GM19395 (cell line): ENCODE measurements around the gene ZFP36.
A peak's percentile ranks its signal among the peaks of the same experiment; 100 is the strongest.

Experiments
- ATAC-seq: cut with Tn5 transposase; IDR thresholded peaks from one replicate; pipeline ENCODE4 v1.9.1; 2021; ENCODE audit warnings: mild to moderate bottlenecking, moderate library complexity; ENCODE audit not compliant: unreplicated experiment

ZFP36 gene

DNA sequence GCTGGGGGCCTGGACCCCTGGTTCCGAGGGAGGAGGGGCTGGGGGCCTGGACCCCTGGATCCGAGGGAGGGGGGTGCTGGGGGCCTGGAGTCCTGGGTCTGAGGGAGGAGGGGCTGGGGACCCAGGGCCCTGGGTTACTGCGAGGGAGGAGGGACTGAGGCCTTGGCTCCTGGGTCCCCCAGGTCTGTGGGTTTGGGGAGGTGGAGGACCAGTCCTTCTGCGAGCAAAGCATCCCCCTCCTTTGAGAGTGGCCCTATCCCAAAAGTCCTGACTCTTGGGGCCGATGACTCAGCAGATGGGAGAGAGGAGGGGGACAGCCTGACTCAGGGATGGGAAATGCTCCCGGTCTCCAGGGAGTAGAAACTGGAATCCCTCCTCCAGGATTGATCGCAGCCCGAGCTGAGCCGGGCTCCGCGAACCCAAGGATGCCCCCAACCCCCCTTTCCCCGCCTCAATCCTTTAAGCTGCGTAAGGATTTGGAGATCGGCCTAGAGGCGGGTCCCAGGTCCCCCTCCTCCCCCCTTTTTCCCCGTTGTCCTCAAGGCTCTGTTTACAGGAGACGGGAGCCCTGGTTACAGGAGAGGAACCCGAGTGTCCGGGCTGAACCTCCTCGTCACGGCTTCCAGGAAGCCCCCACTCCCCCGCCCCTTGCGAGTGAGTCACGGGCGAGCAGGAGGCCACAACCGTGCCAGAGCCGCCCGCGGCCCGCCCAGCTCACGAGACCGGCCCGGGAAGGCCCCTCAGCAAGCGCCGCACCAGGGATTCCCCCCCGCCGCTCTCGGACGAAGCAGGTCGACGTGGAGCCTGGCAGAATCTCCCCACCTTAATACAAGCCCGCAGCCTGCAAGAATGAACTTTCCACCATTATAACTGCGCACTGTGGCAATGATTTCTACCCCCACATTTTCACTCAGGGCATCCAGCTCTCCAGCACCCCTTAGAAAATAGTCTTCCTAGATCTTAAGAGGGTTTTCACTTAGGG, 3.0 kb upstream of the ZFP36 start:
- ATAC-seq, result peak; percentile 25

DNA sequence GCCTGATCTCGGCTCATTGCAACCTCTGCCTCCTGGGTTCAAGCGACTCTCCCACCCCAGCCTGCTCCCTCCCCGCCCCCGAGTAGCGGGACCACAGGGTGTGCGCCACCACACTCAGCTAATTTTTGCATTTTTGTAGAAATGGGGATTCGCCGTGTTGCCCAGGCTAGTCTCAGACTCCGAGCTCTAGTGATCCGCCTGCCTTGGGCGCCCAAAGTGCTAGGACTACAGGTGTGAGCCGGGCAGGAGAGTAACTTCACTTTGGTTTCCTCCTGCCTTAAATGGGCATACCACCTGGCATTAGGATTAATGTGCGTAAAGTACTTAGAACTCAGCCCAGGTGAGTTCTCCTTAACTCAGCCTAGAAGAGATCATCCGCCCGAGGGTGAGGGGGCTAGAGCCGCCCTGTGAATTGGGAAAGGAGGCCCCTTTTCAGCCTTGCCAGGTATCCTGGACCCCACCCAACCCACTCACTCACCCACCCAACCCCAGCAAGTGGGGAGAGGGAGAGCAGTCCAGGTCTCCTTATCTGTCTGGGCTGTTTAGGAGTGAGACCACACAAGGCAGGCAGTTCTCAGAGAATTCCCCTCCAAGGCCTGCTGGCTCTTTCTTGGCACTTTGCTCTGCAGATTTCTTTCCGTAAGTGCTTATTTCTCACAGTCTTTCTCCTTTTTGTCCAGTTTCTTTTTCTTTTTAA, 1.2 kb upstream of the ZFP36 start:
- ATAC-seq, result no peak

DNA sequence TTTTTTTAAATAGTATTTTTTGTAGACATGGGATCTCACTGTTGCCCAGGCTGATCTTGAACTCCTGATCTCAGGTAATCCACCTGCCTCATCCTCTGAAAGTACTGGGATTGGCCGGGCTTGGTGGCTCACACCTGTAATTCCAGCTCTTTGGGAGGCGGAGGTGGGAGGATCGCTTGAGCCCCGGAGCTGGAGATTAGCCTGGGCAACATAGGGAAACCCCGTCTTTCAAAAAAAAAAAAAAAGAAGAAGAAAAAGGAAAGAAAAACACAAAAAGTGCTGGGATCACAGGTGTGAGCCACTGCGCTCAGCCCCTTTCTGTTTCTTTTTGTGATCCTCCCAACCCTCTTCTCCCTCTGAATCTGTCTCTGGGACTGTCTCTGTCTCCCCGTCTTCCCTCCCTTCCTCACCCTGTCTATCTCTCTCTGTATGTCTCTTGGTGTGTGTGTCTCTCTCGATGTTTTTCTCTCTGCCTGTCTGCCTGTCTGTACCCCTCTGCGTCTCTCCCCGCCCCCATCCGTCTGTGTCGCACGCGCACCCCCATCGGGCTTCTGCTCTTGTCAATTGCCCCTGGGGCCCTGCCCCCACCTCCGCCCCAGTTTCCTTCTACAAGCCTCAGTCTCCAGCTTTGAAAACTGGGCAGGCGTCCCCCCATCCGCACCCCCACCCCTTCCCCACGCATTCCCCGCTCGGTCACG, 540 bp upstream of the ZFP36 start:
- ATAC-seq, result no peak

DNA sequence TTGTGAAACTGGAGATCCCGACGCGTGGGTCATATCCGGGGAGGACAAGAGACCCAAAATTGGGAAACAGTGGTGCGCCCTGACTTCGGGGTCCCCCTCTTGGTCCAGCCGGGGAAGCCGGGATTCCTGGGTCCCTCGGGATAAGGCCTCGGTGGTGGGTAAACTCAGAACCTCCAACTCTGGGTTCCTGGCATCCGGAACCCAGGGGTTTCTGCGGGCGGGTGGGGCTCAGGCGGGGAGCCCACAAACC, 688 bp downstream of the ZFP36 start:
- no peak for ATAC-seq

DNA sequence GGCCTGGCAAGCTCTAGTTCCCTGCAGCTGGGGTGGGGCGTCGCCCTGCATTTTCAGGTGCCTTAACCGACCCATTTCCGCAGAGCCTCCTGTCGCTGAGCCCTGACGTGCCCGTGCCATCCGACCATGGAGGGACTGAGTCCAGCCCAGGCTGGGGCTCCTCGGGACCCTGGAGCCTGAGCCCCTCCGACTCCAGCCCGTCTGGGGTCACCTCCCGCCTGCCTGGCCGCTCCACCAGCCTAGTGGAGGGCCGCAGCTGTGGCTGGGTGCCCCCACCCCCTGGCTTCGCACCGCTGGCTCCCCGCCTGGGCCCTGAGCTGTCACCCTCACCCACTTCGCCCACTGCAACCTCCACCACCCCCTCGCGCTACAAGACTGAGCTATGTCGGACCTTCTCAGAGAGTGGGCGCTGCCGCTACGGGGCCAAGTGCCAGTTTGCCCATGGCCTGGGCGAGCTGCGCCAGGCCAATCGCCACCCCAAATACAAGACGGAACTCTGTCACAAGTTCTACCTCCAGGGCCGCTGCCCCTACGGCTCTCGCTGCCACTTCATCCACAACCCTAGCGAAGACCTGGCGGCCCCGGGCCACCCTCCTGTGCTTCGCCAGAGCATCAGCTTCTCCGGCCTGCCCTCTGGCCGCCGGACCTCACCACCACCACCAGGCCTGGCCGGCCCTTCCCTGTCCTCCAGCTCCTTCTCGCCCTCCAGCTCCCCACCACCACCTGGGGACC, 1.2 kb downstream of the ZFP36 start:
- ATAC-seq, result no peak

DNA sequence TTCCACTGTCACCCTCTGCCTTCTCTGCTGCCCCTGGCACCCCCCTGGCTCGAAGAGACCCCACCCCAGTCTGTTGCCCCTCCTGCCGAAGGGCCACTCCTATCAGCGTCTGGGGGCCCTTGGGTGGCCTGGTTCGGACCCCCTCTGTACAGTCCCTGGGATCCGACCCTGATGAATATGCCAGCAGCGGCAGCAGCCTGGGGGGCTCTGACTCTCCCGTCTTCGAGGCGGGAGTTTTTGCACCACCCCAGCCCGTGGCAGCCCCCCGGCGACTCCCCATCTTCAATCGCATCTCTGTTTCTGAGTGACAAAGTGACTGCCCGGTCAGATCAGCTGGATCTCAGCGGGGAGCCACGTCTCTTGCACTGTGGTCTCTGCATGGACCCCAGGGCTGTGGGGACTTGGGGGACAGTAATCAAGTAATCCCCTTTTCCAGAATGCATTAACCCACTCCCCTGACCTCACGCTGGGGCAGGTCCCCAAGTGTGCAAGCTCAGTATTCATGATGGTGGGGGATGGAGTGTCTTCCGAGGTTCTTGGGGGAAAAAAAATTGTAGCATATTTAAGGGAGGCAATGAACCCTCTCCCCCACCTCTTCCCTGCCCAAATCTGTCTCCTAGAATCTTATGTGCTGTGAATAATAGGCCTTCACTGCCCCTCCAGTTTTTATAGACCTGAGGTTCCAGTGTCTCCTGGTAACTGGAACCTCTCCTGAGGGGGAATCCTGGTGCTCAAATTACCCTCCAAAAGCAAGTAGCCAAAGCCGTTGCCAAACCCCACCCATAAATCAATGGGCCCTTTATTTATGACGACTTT, 2.0 kb downstream of the ZFP36 start:
- ATAC-seq, result no peak

DNA sequence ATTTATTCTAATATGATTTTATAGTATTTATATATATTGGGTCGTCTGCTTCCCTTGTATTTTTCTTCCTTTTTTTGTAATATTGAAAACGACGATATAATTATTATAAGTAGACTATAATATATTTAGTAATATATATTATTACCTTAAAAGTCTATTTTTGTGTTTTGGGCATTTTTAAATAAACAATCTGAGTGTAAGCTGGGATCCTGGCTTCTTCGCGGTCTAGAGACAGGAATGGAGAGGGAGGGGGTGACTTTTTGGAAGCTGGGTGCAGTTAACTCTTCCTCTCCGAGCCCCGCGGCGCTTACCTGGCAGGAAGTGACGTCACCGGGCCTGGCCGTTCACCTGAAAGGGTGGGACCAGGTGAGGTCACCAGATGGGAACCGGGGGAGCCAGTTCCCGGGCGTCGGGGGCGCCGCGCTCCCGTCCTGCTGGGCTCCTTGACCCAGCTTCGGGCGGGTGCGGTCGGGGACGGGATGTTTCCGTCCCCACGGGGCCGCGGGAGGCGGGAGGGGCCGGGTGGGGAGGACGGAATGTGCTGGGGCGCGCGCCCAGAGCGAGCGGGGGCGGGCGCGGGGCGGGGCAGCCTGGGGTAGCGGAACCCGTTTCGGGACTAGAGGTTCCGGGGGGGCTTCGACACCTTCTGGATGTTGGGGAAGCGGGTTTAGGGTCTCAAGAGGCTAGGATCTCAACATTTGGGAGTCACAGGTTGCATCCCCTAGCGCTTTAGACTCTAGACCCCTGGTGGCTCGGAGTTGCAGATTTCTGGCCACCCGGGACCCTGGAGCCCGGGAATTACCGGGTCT, 2.8 kb downstream of the ZFP36 start:
- no peak for ATAC-seq

DNA sequence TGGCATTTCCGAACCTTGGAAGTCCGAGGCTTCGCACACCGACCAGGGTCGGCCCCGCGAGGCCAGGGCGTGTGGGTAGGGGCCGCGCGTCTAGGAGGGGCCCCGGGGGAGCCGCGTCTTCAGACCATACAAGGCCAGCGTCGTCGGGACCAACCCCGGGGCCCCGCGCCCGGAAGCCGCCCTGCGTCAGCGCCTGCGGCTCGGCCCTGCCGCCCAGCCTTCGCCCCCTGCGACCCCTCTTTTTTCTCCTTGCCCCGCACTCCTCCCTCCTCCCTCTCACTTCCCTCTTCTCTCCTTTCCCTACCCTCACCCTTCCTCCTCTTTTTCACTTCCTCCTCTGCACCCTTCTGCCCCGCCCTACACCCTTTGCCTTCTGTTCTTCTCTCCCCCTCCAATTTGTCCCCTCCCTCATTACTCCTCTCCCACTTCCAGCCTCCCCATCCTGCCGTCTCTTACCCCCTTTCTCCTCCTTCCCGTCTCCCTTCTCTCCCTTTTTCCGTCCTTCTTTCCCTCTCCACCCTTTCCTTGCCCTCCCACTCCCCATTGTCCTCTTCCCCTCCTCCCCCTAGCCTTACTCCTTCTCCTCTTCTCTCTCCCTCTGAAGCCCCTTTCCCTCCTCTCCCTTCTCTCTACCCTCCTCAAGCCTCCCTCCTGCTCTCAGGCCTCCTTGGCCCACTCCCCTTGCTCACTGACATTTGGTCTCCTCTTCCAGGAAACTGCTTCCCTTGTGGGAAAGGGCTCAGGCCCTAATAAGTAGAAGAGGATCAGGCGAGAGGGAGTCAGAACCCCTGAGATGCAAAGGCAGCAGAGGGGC, 3.6 kb downstream of the ZFP36 start:
- ATAC-seq, result no peak

DNA sequence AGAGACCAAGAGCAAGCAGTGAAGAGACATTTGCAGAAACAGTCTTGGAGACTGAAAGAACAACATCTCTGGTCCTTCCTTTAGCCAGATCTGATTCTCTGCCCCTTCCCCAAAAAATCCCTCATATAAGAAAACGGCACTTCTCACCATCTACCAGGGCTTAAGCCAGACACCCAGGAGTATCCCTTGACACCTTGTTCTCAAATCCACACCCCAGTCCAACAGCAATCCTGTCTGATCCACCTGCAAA, 4.1 kb downstream of the ZFP36 start:
- ATAC-seq, result no peak

DNA sequence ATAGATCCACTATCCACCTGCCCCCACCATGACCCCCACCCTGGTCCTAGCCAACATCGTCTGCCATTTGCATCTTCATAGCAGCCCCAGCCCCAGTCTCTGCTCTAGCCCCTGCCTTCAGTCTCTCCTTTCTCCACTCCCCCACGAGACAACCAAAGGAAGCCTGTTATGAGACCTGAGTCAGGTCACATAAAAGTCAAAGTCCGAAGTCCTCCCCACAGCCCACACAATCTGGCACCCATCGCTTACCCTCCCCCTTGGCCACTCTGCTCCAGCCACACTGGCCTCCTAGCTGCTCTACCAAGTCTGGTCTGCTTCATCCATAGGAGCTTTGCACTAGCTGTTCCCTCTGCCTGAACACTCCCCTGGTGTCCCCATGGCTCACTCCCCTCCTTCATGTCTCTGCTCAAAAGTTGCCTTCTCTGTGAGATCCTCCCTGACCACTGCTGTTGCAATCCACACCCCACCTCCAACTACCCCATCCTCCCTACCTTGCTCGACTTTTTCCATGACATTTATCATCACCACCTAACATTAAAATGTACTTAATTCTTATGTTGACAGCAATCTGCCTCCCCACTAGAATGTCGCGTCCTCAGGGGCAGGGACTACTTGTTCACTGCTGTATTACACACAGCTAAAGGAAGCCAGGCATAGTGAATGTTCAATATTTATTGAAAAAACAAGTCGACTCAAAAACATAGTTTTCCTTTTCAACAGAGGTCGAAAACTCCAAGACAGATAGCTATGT, 4.6 kb downstream of the ZFP36 start:
- ATAC-seq, result no peak

DNA sequence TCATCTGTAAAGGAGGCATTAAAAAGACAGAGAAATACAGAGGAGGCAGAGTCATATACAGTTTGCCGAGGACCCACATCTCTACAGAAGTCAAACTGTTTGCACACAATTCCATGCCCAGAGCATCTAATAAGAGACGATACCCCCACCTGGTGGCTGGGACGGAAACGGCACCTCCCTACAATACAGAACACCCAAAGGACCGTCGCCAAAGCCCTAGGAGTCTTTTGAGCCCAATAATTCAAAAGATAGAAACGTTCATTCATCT, 5.1 kb downstream of the ZFP36 start:
- peak; percentile 30 for ATAC-seq

DNA sequence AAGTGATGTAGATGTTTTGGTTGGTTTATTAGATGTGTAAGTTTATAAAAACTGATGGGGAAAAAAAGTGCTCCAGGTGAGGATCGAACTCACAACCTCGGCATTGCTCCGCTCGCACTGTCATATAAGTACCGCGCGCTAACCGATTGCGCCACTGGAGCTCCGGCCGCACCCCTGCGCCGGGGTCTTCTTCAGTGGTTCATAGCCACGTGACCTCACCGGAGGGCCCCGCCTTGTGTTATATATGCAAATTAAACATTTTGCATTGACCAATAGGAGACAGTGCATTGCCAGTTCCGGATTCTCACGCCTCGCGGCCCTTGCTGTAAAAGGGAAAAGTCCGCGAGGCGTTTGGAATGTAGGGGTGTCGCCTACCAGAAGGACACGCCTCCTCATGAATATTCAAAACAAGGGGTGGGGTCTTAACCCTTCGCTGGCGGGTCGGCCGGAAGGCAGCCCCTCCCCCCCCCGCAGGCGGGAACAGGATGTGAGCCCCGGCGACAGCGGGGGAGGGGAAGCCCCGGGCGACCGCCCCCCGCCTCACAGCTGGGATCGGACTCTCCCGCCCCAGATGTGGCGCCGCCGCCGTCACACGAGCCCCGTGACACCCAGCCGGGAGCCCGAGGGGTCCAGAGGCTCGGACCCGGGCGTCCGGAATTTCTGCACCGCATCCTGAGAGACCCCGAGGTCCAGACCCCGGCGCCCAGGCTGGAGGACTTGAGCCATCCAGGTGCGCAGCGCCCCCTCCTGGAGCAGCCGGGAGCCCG, 5.6 kb downstream of the ZFP36 start, which contains the start of gene PLEKHG2:
TSS of gene PLEKHG2 (plus strand) at position 570 of the 767 bp plus-strand sequence. CDS start 1,418 bp downstream, outside the sequence.
- ATAC-seq, result peak; percentile 61

DNA sequence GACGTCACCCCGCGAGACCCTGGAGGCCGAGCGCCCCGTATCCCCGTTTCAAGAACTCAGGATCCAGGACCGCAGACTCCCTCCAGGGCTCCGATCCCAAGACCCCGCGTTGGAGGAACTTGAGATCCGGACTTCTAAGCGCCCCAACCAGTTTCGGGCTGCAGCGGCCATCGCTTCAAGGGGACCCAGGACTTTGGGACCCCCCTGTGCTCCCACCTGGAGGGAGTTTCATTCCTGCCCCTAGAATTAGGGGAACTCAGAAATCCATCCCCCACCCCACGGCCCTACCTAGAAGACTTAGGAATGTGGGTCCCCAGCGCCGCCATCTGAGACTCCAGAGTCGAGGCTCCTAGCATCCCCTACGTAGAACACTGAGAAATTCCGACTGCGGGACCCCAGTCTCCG, 6.2 kb downstream of the ZFP36 start:
- ATAC-seq, result no peak

DNA sequence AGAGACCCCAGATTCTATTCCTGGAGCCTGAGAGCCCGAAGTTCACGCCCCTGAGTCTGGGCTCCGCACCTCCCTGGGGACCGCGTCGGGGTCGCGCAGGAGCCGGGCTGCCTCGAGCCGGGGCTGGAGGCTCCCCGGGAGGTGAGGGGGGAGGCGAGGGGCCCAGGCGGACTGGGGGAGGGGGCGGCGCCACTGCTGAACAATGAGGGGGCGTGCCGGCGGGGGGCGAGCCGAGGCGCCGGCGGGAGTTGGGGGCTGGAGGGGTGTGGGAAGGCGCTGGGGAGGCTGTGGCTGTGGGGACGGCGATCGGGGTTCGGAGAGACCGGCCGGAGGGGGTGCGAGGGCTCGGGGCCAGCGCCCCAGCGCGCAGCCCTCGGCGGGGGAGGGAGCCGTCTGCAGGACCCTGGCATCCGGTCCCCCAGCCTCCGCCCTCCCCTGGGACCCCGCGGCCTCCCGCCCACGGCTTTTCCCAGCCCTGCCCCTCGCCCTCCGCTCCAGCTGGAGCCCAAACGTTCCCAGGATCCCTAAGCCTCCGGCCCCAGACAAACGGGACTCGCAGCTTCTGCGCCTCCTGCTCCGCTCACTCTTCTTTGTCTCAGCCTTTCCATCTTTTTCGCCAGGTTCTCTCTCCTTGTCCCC, 6.7 kb downstream of the ZFP36 start:
- ATAC-seq, result no peak

DNA sequence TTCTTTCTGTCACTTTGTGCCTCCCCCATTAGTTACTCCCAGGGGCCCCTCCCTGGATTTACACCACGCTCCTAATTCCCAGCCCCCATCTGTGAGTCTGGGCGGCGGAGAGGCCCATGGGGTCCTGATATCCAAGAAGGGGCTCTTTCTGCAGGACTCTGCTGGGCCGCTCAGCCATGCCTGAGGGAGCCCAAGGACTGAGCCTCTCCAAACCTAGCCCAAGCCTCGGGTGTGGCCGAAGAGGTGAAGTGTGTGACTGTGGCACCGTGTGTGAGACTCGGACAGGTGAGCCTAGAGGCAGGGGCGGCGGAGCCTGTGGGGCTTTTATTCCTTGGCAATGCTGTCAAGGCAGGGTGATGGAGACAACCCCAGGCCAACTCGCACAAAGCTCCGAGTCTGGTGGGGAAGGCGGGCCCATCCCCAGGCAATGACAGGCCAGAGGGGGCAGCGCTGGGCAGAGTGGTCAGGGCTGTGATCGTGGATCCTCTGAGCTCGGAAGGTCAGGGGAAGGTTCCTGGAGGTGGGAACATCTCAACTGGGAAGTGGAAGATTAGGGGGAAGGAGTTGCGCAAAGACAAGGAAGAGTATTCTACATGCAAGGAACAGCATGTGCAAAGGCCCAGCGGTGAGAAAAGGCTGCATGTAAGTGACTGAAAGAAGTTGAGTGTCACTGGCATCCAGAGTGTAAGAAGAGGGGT, 7.4 kb downstream of the ZFP36 start:
- no peak for ATAC-seq
